ENCODE data around the gene PSMB8.
"Not testable (repeated sequence)": the region's sequence is repeated elsewhere in the genome, so short reads cannot be mapped to it uniquely, and the experiment has no call there.

The PSMB8 gene

DNA sequence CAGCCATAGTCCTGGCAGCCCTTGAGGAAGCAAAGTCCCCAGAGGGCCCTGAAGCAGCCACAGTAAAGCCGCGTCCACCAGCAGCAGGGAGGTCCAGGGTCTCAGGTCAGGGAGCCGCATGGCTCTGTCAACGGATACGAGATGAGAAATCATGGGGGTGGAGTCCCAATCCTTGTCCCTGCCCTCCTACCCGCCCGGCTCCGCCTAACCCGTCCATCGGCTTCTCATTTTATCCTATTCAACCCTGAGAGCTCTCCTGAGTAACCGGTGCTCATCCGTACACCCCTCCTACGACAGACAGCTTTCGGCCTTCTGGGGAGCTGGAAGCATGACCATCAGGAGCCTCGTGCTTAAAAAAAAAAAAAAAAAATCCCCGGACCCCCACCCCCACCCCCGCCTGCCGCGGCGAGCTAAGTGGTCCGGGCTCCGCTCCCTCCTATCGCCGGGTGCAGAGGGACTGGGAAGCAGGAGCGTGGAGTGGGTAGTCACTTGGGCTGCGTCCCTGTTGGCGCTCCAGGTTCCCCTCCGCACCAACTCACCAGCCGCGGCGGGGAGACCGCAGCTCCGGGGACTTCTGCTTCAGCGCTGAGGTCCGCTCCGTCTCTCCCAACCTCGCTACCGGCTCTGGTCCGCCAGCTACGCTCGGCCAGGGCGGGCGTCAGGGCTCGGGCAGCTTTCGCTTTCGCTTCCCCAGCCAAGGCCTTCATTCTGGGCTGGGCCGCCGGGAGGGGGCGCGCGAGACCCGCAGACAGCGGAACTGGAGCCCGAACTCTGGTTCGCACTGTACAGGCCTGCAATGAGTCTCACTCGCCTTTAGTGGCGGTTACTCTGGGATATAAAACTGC is 5.5 kb downstream of the PSMB8 start, which contains the start of gene TAP2:
Gene TAP2 (minus strand): TSS at position 626 of the 845 bp plus-strand sequence. CDS start 506 bp downstream, at position 120.
- peak; percentile 98 for DNase-seq (ENCODE audit: low read depth, low spot score)

DNA sequence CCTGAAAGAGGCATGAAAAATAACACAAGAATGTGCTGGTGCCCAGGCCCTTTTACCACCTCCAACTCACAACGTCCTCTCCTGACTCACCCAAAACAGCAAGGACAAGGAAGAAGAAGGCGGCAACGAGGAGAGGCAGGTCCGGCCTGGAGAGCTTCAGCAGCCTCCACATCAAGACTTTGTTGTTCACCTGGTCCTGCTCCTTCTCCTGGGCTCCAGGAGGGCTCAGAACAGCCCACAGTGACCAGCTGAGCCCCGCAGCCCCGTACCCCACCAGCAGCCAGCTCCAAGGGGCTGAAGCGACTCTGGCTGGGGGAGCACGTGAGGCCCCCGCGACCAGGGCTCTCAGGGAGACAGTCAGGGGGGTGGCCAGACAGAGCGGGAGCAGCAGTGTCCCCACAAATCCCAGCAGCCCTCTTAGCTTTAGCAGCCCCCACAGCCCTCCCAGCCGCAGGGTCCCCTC is 6.2 kb downstream of the PSMB8 start:
- DNase-seq (ENCODE audit: low read depth, low spot score) = no peak

DNA sequence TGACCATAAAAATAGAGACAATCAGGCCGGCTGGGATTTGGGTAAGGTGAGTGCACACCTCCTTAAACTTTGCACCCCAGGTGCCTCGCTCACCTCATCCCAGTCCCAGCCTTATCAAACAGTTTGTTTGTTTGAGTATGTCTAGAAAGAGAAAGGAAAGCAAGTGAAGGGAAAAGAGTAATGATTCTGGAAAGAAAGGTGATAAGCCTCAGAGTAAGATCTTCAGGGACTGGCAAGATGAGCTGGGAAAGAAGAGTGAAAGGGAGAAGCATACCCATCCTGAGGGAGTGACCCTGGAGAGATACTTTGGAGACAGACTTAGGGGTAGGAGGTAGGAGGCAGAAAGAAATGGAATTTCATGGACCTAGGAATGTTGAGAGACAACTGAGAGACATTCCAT is 7.0 kb downstream of the PSMB8 start:
- no peak for DNase-seq (ENCODE audit: low read depth, low spot score)

DNA sequence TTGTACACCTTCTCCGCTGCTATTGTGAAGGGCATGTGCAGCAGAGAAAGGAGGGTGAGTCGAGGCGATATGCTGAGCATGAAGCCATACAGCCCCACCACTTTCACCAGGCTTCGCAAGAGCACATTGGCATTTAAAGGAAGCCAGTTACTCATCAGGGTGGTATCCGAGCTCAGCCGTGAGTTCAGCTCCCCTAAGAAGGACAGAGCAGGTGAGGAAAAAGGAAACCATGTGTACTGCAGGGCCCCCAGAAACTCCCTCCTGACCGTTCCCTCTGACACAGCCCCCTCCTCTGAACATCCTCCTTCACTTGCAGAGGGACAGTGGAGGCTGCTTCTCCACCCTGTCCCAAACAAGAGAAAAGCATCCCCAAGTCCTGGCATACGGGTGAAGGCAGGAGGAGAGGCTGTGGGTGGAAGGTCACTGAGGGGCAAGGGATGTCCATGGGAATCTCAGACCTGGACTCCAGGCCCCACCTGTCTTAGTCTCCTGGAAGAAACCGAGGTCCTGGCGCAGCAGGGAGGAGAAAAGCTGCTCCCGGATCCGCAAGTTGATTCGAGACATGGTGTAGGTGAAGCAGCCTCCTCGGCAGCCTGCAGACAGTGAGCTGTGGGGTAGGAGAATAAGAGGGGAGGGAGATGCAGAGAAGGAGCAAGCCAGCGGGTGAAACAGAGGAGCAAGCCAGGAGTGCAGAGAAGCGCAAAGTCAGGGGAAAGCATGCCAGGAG is 8.5 kb downstream of the PSMB8 start:
- no peak for DNase-seq (ENCODE audit: low read depth, low spot score)

DNA sequence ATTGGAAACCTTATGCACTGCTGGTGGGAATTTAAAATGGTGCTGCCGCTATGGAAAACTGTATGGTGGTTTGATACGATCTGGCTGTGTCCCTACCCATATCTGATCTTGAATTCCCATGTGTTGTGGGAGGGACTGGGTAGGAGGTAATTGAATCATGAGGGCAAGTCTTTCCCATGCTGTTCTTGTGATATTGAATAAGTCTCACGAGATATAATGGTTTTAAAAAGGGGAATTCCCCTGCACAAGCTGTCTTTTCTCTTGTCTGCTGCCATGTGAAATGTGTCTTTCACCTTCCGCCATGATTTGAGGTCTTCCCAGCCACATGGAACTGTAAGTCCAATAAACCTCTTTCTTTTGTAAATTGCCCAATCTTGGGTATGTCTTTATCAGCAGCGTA is 10.2 kb downstream of the PSMB8 start:
- no peak for DNase-seq (ENCODE audit: low read depth, low spot score)

DNA sequence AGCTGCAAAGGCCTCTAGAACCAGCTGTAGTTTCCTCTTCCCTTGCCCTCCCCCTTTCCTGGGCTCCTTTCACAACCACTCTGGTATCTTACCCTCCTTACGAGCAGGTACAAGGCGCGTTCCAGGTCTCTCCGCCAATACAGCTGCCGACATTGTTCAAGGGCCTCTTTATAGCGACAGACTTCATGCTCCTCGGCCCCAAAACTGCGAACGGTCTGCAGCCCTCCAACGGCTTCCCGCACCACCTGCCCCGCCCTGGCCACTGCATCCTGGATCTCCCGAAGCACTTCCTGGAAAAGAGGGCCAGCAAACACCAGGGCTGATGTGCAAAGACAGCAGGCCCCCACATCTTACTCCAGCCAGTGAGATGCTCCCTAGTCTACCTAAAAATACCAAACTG is 11.3 kb downstream of the PSMB8 start:
- no peak for DNase-seq (ENCODE audit: low read depth, low spot score)

DNA sequence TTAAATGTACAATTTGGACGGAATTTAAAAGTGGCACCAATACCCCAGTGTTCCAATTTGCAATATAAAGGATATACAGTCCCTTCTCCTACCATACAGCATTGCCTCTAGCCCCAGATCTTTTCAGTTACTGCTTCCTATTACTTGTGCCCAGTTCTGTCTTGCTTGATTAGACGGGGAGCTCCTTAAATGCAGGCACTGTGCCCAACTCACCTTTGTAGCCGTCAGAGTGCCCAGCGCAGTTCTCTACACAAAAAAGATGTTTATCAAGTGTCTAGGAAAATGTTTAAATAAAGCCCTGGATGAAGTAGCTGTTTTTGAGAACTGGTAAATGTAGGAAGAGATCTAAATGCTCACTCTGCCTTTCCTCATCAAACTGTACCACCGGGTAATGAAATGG is 12.9 kb downstream of the PSMB8 start:
- DNase-seq (ENCODE audit: low read depth, low spot score) = no peak

DNA sequence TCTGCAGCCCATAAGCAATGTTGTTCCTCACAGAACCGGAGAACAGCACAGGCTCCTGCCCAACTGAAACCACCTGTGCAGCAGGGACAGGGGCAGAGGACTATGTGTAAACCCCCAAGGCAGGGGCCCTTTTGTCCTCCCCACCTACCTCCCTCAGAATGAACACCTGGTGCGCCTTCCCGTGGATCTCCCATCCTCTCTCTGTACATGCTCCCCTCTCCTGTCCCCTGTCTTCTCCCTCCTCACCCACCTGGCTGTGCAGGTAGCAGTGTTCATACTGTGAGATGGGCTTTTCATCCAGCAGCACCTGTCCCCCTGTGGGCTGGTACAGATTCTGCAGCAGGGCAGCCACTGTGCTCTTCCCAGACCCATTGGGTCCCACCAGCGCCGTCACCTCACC is 13.8 kb downstream of the PSMB8 start:
- no peak for DNase-seq (ENCODE audit: low read depth, low spot score)

DNA sequence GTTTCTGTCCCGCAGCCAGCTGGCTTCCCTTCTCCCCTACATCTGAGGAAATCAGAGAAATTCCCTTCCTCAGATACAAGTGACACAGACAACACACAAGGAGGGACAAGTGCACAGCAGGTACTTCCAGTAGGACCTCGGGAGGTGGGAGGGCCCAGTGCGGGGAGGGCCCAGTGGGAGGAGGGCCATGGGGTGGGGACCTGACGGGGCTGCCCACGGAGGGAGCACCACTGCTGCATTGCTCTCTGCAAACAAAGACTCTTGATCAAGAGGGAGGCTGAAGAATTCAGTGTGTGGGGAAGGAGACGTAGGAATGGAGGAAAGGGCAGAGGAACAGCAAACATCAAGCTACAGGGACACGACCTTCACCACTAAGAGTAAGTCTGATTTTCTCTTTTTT is 14.4 kb downstream of the PSMB8 start:
- no peak for DNase-seq (ENCODE audit: low read depth, low spot score)

DNA sequence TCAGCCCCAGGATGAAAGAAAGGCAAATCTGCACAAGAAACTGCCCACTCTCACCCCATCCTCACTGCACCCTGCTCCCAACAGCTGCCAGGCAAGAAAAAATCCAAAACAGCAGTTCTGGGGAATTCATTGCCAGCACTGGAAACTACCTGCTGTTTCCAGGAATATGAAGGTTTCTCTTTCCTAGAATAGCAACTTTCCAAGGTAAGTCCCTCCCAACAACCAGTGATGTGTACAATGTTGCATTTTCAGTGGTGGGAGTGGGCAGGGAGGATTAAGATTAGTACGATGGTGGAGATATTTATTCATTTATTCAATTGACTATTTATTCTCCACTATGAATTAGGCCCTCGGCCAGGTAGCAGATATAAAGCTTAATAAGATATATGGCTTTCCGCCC is 16.8 kb downstream of the PSMB8 start:
- no peak for DNase-seq (ENCODE audit: low read depth, low spot score)

DNA sequence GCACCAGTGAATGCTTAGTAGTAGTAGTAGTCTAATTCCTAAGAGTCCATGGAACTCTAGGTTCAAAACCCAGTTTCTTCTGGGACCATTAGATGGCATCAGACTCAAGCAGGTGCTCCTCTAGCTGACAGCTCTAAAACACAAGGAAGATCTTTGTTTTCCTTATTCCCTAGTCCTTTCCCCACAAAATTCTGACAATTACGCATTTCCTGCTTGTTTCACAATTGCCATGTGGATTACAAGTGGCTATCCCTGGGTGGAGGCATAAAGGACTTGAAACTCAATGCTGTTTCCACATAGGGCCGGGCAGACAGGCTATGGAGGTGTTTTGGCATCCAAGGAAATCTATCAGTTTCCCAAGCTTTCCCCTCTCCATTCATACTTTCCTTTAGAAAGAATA is 17.9 kb downstream of the PSMB8 start:
- no peak for DNase-seq (ENCODE audit: low read depth, low spot score)

DNA sequence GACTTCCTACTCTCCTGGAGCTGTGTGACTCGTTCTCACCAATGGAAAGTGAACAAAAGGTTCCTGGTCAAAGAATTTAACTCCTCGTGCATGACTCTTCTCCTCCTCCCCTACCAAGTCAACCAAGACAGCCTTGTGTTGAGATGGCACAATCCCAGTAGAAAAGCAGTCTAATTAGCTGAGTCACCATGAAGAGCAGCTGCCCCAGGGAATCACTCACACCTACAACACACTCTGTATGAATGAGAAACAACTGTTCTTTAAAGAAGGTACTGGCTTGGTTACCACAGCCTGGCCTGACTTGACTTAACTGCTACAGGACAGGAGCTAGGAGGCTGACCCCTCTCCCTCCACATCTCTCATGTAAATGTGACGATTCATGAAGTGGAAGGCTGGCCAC is 24.1 kb downstream of the PSMB8 start:
- peak; percentile 65 for DNase-seq (ENCODE audit: low read depth, low spot score)

DNA sequence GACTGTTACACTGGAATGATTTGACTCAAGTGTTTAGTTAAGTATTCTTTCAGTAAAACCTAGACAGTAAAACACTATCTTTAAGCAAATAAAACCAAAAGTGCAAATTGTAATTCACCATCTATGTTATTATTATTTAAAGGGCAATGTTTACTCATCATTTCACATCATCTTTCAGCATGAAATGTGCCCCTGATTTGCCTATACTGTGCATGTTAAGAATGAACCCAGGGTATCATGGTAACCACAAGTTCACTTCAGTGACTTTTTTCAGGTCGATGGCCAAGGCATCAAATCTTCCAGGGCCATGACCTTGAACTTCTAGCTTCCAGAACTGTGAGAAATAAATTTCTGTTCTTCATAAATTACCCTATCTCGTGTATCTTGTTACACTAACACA is 25.0 kb downstream of the PSMB8 start:
- DNase-seq (ENCODE audit: low read depth, low spot score) = no peak

DNA sequence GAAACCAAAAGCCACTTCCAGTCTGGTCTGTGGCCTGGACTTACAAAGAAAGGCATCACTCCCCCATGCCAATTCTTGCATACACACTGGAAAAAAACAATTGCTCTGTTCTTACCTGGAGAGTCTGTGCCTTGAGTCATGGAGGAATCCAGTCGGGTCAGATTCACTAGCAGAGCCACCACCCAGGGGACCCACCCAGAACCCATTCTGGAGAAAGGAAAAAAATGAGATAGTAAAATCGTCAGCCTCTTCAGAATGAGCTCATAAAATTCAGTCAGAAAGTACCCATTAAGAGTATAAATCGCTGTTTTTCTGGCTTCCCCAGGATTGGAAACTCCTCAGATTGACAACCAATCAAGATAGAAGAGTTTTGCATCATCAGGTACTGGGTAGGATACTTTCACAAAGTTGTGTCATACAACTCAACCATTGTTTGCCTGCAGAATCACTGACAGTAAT is 27.1 kb downstream of the PSMB8 start, which contains the start of gene HLA-DOB:
Gene HLA-DOB (minus strand): TSS at position 257 of the 459 bp plus-strand sequence. CDS start 51 bp downstream, at position 206.
- peak; percentile 16 for DNase-seq (ENCODE audit: low read depth, low spot score)

DNA sequence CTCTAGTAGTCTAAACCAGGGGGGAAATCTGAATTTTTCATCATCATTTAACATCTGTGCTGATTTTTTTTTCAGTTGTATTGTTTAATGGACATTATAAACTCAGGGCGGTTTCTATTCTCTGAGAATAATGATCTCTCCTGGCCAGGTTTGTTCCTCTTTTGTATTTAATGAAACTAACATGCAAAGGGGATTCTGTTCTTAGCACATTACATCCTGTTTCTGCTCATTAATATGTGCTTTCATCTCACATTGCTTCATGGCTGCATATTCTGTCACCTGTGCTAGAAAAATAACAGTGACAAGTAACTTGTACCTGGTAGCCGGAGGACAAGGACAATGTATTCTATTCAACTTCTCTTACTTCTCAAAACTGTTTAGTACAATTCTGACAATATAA is 27.9 kb downstream of the PSMB8 start:
- DNase-seq (ENCODE audit: low read depth, low spot score) = no peak

DNA sequence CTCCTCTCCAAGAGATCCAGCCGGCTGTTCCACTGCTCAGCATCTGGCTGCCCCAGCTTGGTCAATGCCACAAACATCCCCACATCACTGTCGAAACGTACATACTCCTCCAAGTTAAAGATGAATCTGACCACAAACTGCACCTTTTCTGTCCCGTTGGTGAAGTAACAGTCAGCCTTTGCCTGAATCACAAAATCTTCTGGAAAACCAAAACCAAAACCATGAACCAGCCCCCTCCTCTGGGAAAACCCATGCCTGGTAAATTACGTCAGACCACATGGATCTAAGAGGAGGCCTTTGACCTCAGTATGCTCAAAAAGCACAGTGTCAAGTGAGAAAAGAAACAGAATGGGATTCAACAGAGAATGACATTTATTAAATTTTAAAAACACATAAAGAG is 28.7 kb downstream of the PSMB8 start:
- no peak for DNase-seq (ENCODE audit: low read depth, low spot score)

DNA sequence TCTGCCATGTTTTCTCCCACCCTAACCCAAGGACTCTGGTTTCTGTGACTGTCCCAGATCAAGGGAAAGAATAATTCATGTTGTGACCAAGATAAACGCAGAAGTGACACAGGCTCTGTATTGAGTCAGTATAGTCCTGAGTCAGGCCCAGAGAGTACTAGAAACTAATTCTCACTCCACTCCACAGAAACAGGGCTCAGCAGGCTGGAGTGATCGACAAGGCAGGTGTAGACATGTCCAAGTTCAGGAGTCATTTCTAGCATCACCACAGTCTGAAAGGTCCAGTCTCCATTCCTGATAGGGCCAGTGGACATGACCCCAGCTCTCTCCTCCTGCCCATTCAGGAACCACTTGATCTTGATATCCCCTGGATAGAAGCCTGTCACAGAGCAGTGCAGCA is 29.7 kb downstream of the PSMB8 start:
- DNase-seq (ENCODE audit: low read depth, low spot score) = no peak

DNA sequence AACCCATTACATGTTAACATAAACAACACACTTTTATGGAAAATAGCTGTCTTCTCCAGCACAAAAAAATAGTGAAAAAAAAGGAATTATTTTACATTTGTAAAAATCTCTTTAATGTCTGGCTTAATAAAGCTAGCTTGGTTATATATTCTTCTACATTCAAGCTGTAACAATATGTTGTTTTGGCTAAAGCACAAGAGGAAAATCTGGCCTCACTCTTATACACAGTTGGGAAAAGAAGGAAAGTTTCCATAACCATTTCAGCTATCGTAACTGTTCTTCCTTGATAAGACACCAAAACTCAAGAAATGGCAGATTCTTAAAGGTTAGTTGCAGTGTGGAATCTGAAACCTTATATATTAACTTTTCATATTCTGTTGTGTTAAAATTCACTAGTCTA is 34.7 kb downstream of the PSMB8 start:
- no peak for DNase-seq (ENCODE audit: low read depth, low spot score)

DNA sequence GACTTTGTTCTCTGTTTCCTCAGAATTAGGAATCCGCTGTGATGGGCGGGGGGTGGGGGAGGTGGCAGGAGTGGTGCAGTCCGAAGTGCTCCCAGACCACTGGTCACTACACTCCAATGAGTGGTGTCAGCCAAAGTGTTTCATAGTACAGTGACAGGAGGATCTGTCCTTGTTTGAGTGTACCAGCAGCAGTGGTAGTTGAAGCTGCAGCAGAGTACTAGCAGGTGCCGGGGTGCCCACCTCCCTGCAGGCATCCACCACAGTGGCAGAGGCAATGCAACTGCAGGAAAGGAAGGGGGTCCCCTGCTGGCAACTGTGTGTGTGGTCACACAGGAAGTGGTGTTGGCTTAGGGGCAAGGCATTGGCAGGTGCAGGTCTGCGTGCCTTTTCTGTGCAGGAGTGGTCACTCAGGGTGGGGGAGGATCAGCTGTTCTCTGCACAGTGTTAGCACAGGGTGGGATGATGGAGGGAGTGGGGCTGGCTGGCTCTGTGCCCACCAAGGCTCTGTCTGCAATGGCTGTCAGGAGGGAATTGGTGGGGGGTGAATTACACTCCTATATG is 36.7 kb downstream of the PSMB8 start:
- no peak for DNase-seq (ENCODE audit: low read depth, low spot score)

DNA sequence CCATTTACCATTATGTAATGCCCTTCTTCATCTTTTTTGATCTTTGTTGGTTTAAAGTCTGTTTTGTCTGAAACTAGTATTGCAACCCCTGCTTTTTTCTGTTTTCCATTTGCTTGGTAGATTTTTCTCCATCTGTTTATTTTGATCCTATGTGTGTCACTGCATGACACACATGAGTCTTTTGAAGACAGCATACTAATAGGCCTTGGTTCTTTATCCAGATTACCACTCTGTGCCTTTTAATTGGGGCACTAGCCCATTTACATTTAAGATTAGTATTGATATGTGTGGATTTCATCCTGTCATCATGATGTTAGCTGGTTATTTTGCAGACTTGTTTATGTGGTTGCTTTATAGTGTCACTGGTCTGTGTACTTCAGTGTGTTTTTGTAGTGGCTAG is 38.4 kb downstream of the PSMB8 start:
- not testable (repeated sequence) for DNase-seq (ENCODE audit: low read depth, low spot score)

DNA sequence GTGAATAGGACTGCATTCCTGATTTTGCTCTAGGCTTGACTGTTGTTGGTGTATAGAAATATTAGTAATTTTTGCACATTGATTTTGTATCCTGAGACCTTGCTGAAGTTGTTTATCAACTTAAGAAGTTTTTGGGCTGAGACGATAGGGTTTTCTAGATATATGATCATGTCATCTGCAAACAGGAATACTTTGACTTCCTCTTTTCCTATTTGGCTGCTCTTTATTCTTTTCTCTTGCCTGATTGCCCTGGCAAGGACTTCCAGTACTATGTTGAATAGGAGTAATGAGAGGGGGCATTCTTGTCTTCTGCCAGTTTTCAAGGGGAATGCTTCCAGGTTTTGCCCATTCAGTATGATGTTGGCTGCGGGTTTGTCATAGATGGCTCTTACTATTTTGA is 40.4 kb downstream of the PSMB8 start:
- DNase-seq (ENCODE audit: low read depth, low spot score) = no peak

DNA sequence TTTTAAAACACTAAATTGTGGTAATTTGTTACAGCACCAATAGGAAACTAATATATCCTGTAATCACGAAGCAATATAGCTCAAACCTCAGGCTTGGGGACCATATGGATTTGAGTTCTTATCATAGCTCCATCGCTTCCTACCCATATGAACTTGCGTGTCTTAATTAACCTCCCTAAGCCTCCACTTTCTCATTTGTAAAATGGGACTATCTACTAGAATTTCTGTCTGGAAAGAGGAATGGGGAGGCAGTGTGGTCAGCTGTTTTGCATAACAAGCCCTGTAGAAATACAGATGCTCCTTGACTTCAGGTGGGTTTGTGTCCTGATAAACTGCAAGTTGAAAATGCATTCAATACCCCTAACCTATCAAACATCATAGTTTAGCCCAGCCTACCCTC is 44.1 kb downstream of the PSMB8 start:
- DNase-seq (ENCODE audit: low read depth, low spot score) = no peak

Data from astrocyte of the hippocampus (primary cell).